T-helper 1 cell treated with Interleukin-12 subunit alpha and Interleukin-12 subunit beta and Interleukin-4 antibody, amounts not matched to agents 30 μg/mL and 1 μg/mL, for 36 hours (primary cell): ENCODE measurements around the gene PTEN.

ENCODE experiments used
- H3K27ac Mint-ChIP-seq: one replicate; pipeline ENCODE4 v1.8.0; 2021; ENCODE audit warnings: mild to moderate bottlenecking, mixed read lengths
- H3K27me3 Mint-ChIP-seq: one replicate; pipeline ENCODE4 v1.8.0; 2021; ENCODE audit warnings: low read depth, mixed read lengths
- H3K36me3 Mint-ChIP-seq: one replicate; pipeline ENCODE4 v1.8.0; 2021; ENCODE audit warnings: low read depth, mixed read lengths
- H3K4me1 Mint-ChIP-seq: one replicate; pipeline ENCODE4 v1.8.0; 2021; ENCODE audit warnings: low read depth, mixed read lengths
- H3K4me3 Mint-ChIP-seq: one replicate; pipeline ENCODE4 v1.8.0; 2021; ENCODE audit warnings: mild to moderate bottlenecking, moderate library complexity, mixed read lengths
- H3K9me3 Mint-ChIP-seq: one replicate; pipeline ENCODE4 v1.8.0; 2021; ENCODE audit warnings: mixed read lengths

The PTEN gene

GRCh38 chr10:87913156-87913921 lies 49.9 kb downstream of the PTEN start:
- Mint-ChIP-seq H3K27me3 (no peaks in the 10 kb centered on the region), H3K9me3 (peaks cover 35% of the 10 kb centered on the region), H3K36me3 (peaks cover 61% of the 10 kb centered on the region), H3K27ac (no peak overlapping the region), H3K4me1 (peaks cover 15% of the 10 kb centered on the region), H3K4me3 (peak overlapping the region; percentile 25)

- Mint-ChIP-seq H3K4me1 (peaks cover 21% of the 10 kb centered on the region), H3K36me3 (peaks cover 54% of the 10 kb centered on the region)
Observed at GRCh38 chr10:87915406-87915805, 52.0 kb downstream of the PTEN start.

GRCh38 chr10:87915989-87916388 lies 52.6 kb downstream of the PTEN start:
- peaks cover 52% of the 10 kb centered on the region for H3K36me3 Mint-ChIP-seq
- H3K27ac Mint-ChIP-seq, result no peak overlapping the region
- no peak overlapping the region for H3K4me3 Mint-ChIP-seq
- H3K4me1 Mint-ChIP-seq, result peaks cover 21% of the 10 kb centered on the region
- H3K27me3 Mint-ChIP-seq, result no peaks in the 10 kb centered on the region
- H3K9me3 Mint-ChIP-seq, result peaks cover 31% of the 10 kb centered on the region

More at GRCh38 chr10:87915406-87915805, 52.0 kb downstream of the PTEN start:
- Mint-ChIP-seq H3K4me3 (no peak overlapping the region), H3K27me3 (no peaks in the 10 kb centered on the region), H3K9me3 (peaks cover 35% of the 10 kb centered on the region), H3K27ac (no peak overlapping the region)

- peaks cover 20% of the 10 kb centered on the region for H3K4me1 Mint-ChIP-seq
- no peak overlapping the region for H3K27ac Mint-ChIP-seq
- H3K27me3 Mint-ChIP-seq, result no peaks in the 10 kb centered on the region
- H3K36me3 Mint-ChIP-seq, result peaks cover 49% of the 10 kb centered on the region
- H3K4me3 Mint-ChIP-seq, result no peak overlapping the region
- peaks cover 26% of the 10 kb centered on the region for H3K9me3 Mint-ChIP-seq
Observed at GRCh38 chr10:87916515-87916914, 53.1 kb downstream of the PTEN start.

DNA sequence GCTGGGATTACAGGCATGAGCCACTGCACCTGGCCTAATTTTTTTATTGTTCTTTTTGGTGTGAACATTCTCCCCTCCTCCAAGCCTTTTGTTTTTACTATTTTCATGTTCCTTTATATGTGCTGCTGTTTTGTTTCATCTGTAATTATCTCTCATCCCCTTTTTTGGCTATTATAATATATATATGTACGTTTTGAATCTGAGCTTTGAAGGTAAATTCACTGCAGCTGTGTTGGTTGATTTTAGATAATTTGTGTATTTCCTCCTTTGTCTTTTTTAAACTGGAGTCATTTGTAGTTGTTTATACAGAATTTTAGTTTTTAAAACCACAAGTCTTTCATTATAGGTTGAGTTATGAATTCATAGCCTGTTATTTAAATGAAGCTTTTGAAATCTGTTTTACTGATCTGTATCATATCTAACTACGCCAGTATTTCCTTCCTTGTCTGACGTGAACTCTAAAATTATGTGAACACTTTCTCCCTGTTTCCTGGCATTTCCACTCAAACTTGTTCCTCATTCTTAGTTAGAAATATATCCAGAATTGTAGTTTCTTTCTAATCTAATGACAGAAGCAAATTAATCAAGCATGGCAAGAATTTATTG lies 54.9 kb downstream of the PTEN start:
- H3K4me1 Mint-ChIP-seq, result peaks cover 26% of the 10 kb centered on the region
- no peak overlapping the region for H3K4me3 Mint-ChIP-seq
- peaks cover 8% of the 10 kb centered on the region for H3K9me3 Mint-ChIP-seq
- peaks cover 46% of the 10 kb centered on the region for H3K36me3 Mint-ChIP-seq
- no peaks in the 10 kb centered on the region for H3K27me3 Mint-ChIP-seq
- H3K27ac Mint-ChIP-seq, result no peak overlapping the region

- H3K4me1 Mint-ChIP-seq, result peaks cover 34% of the 10 kb centered on the region
- H3K27ac Mint-ChIP-seq, result no peak overlapping the region
- H3K36me3 Mint-ChIP-seq, result peaks cover 50% of the 10 kb centered on the region
- no peaks in the 10 kb centered on the region for H3K9me3 Mint-ChIP-seq
- no peaks in the 10 kb centered on the region for H3K27me3 Mint-ChIP-seq
- no peak overlapping the region for H3K4me3 Mint-ChIP-seq
Observed at GRCh38 chr10:87920538-87920937, 57.1 kb downstream of the PTEN start.

DNA sequence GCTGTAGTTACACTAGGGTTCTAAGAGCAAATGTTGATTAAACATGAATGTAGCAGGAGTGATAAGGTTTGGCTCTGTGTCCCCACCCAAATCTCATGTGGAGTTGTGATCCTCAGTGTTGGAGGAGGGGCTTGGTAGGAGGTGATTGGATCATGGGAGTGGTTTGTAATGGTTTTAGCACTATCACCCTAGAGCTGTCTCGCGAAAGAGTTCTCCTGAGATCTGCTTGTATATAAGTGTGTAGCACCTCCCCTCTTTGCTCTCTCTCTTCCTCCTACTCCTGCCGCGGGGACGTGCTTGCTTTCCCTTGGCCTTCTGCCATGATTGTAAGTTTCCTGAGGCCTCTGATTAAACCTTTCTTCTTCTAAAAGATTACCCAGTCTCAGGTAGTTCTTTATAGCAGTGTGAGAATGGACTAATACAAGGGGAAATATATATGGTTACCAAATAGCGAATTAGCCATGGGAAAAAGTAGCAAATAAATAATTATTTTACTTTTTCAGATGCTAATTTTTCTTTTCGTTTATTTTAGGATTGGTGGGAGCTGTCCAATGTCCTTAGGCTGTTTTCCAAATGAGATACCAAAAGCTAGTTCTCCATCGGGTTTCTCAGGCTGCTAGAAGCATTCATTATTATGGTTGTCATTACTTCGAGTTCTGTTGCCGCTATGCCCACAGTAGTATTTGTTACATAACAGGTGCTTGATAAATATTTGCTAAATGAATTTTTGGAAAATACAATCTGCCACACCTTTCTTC lies 58.7 kb downstream of the PTEN start:
- Mint-ChIP-seq H3K36me3 (peaks cover 52% of the 10 kb centered on the region), H3K27me3 (no peaks in the 10 kb centered on the region), H3K4me1 (peaks cover 39% of the 10 kb centered on the region), H3K9me3 (no peaks in the 10 kb centered on the region), H3K4me3 (no peak overlapping the region), H3K27ac (no peak overlapping the region)

DNA sequence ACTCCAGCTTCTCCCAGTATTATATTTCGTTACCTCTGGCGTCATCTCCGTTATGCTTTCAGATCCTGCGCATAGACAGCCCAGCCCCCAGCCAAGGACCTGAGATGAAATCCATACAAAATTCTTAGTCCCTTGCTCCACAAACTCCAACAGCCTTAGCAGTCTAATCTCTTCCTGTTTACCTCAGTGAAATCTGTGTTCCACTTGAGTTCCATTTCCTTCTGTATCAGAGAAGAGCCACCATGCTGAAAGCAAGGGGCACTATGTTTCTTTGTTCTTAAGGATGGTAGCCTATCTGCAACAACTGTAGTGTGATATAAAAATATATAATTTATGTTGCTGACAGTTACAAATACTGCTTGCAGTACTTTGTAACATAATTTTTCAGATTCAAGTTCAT lies 59.8 kb downstream of the PTEN start:
- Mint-ChIP-seq H3K27me3 (no peaks in the 10 kb centered on the region), H3K4me1 (peaks cover 35% of the 10 kb centered on the region), H3K9me3 (no peaks in the 10 kb centered on the region), H3K27ac (no peak overlapping the region), H3K4me3 (no peak overlapping the region), H3K36me3 (peaks cover 55% of the 10 kb centered on the region)

DNA sequence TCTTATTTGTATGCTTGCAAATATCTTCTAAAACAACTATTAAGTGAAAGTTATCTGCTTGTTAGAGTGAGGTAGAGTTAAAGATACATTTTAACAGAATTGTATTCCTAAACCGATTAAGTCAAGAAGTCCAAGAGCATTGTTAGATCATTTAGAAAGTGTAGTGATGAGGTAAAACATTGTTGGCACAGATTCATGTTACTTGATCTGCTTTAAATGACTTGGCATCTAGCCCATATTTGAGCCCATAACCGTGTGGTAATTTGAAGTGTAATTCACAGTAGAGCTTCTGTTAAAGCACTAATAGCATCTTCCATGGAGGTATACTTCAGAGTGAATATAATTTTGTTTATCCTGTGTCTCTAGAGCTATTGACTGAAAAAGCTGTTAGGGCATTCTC lies 62.1 kb downstream of the PTEN start:
- H3K27me3 Mint-ChIP-seq, result no peaks in the 10 kb centered on the region
- H3K36me3 Mint-ChIP-seq, result peaks cover 49% of the 10 kb centered on the region
- no peaks in the 10 kb centered on the region for H3K9me3 Mint-ChIP-seq
- peaks cover 38% of the 10 kb centered on the region for H3K4me1 Mint-ChIP-seq
- no peak overlapping the region for H3K4me3 Mint-ChIP-seq
- no peak overlapping the region for H3K27ac Mint-ChIP-seq

DNA sequence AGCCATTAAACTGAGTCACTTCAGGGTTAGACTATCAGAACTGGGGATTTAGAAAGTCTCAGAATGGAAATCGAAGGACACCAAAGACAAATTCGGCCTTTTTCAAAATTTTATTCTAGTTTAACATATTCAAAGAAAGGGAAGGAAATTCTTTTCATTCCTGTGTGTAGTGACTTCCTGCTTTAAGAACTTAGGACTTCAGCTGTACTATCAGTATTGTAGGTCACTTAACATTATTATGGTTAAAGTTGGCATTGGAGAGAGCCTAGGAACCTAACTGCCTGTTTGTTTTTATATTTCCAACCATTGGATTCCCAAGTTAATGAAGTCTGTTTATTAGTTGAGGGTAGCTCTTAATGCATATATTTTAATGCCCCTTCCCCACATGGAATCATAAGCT lies 63.7 kb downstream of the PTEN start:
- Mint-ChIP-seq H3K4me1 (peaks cover 45% of the 10 kb centered on the region), H3K27me3 (no peaks in the 10 kb centered on the region), H3K9me3 (no peaks in the 10 kb centered on the region), H3K27ac (no peak overlapping the region), H3K4me3 (no peak overlapping the region), H3K36me3 (peaks cover 45% of the 10 kb centered on the region)

DNA sequence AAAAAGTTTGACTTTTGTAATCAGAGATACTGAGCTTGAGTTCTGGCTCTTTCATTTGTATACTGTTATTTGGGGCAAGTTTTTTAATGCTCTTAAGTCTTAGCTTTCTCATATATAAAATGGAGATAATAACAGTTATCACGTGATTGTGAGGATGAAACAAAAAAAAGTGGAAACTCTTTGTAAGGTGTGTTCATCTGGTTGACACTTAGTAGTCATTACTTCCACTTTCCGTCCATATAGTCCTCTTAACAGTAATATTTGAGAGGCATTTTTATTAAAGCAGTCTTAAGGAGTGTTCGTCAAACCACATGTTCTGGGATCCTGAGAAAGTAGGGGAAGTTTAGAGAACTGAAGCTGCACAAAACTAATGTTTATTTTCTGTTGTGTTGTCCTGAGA lies 65.6 kb downstream of the PTEN start:
- Mint-ChIP-seq H3K4me1 (peaks cover 34% of the 10 kb centered on the region), H3K27me3 (no peaks in the 10 kb centered on the region), H3K36me3 (peaks cover 41% of the 10 kb centered on the region), H3K4me3 (no peak overlapping the region), H3K27ac (no peak overlapping the region), H3K9me3 (no peaks in the 10 kb centered on the region)

GRCh38 chr10:87930141-87930540 lies 66.7 kb downstream of the PTEN start:
- Mint-ChIP-seq H3K4me1 (peaks cover 36% of the 10 kb centered on the region), H3K27me3 (no peaks in the 10 kb centered on the region), H3K27ac (no peak overlapping the region), H3K9me3 (no peaks in the 10 kb centered on the region), H3K4me3 (no peak overlapping the region), H3K36me3 (peaks cover 40% of the 10 kb centered on the region)

GRCh38 chr10:87930934-87931835 lies 67.8 kb downstream of the PTEN start:
- Mint-ChIP-seq H3K36me3 (peaks cover 41% of the 10 kb centered on the region), H3K27me3 (no peaks in the 10 kb centered on the region), H3K4me1 (peaks cover 28% of the 10 kb centered on the region), H3K4me3 (no peak overlapping the region), H3K27ac (peak overlapping the region; percentile 45), H3K9me3 (no peaks in the 10 kb centered on the region)

GRCh38 chr10:87931836-87932230 lies 68.4 kb downstream of the PTEN start:
- Mint-ChIP-seq H3K27ac (no peak overlapping the region), H3K4me3 (no peak overlapping the region), H3K9me3 (no peaks in the 10 kb centered on the region), H3K36me3 (peaks cover 43% of the 10 kb centered on the region), H3K27me3 (no peaks in the 10 kb centered on the region), H3K4me1 (peaks cover 21% of the 10 kb centered on the region)
